Sigmoid colon (tissue), 7 donors: Measurements from ENCODE around the gene DMRT3. TPM values are rescaled to one million over a fixed set of nuclear protein-coding genes. Genes with fewer than 3 reads are reported as not detected.

Experiments used
- DNase-seq: peaks from one replicate; pipeline ENCODE4 v3.0.0-alpha.2; 2019
- H3K27ac ChIP-seq, 4 donors: fragments of 200-600 bp; sonication (generic); one replicate each; pipeline ENCODE4 v1.5.1; 2016 to 2019; ENCODE audit warnings: mild to moderate bottlenecking in 1 of 4
- H3K27me3 ChIP-seq, 3 donors: fragments of 200-600 bp; sonication (generic); one replicate each; pipeline ENCODE4 v1.5.1; 2019; ENCODE audit warnings: mild to moderate bottlenecking in 1 of 3
- H3K36me3 ChIP-seq, 4 donors: fragments of 200-600 bp; sonication (generic); one replicate each; pipeline ENCODE4 v1.5.1; 2016 to 2019
- H3K4me1 ChIP-seq, 4 donors: fragments of 200-600 bp; sonication (generic); one replicate each; pipeline ENCODE4 v1.5.1; 2017 to 2019
- H3K4me3 ChIP-seq, 4 donors: fragments of 200-600 bp; sonication (generic); one replicate each; pipeline ENCODE4 v1.5.1; 2017 to 2019; ENCODE audit warnings: mild to moderate bottlenecking in 2 of 4, moderate library complexity in 1 of 4
- H3K9me3 ChIP-seq, 4 donors: fragments of 200-600 bp in 3 of 4; sonication (generic) in 3 of 4; one replicate each; pipeline versions ENCODE4 v1.5.1 to v1.6.1; 2013 to 2019
- CTCF ChIP-seq, 4 experiments: fragments of 450-650 bp in 3 of 4; fragments of 200-600 bp in 1 of 4; IDR thresholded peaks; one replicate each; pipeline ENCODE4 v1.5.1; 2016 to 2019; ENCODE audit warnings: antibody characterized with exemption in 4 of 4, mild to moderate bottlenecking in 3 of 4, moderate library complexity in 2 of 4
- EP300 ChIP-seq, 4 donors: sonication (generic); formaldehyde crosslinking; IDR thresholded peaks; one replicate each; pipeline ENCODE4 v1.6.1; 2017; ENCODE audit warnings: antibody characterized with exemption in 4 of 4
- POLR2A ChIP-seq, 2 donors: fragments of 450-650 bp; IDR thresholded peaks; one replicate each; pipeline ENCODE4 v1.6.1; 2016; ENCODE audit warnings: antibody characterized with exemption in 2 of 2, mild to moderate bottlenecking in 2 of 2, moderate library complexity in 2 of 2
- POLR2AphosphoS5 ChIP-seq, 4 donors: sonication (generic); formaldehyde crosslinking; IDR thresholded peaks; one replicate each; pipeline ENCODE4 v1.6.1; 2017; ENCODE audit warnings: antibody characterized with exemption in 4 of 4
- WGBS, 2 donors: extraction: QIAGEN DNeasy Blood & Tissue Kit; methylation state at CpG; one replicate each; pipeline ENCODE4 v1.1.7; 2013; 5-methylcytosine and 5-hydroxymethylcytosine counted together
- intact Hi-C: fragments of 100-400 bp; cut with DNase I; formaldehyde crosslinking; loops from one replicate; pipeline ENCODE4 v1.15.1; 2023
- polyA plus RNA-seq, 3 donors: library from polyadenylated mRNA; stranded (reverse); fragments of 200-250 nt; gene quantifications; one replicate each; pipeline ENCODE4 v1.2.3, GENCODE V29; 2013
- total RNA-seq, 4 donors: library from RNA; depleted of rRNA; stranded (reverse); fragments of >200 nt; gene quantifications; one replicate each; pipeline ENCODE4 v1.1.0, GENCODE V29; 2016
- donor health status: healthy with polysubstance abuse.
- donor health status: Bipolar disorder and iron deficiency.
- donor health status: healthy.

Gene DMRT3
- not detected for total RNA-seq
- polyA plus RNA-seq: not detected

GRCh38 chr9:976258-976942 is at the start of gene DMRT3:
Gene DMRT3 (plus strand): TSS chr9:976655. CDS start chr9:977002, 347 bp downstream.
- no peak for DNase-seq
- peak within 1 kb of the TSS in 1 of 4 donors; percentile 13 for H3K4me3 ChIP-seq

GRCh38 chr9:926976-927375 is 49.5 kb upstream of the DMRT3 start:
- DNase-seq: no peak
- H3K36me3 ChIP-seq: no peaks in the 10 kb centered on the region
- TF ChIP-seq CTCF (IDR thresholded peaks at IDR 0.05): no peak
- TF ChIP-seq POLR2A (IDR thresholded peaks at IDR 0.05): no peak
- no peak for TF ChIP-seq POLR2AphosphoS5 (IDR thresholded peaks at IDR 0.05)
- TF ChIP-seq EP300 (IDR thresholded peaks at IDR 0.05): no peak
- intact Hi-C loops: no loop called here
- no peak overlapping the region for H3K4me3 ChIP-seq
- H3K9me3 ChIP-seq: no peaks in the 10 kb centered on the region
- H3K27ac ChIP-seq: no peak overlapping the region
- 81 to 84% methylated on average over 8 of the region's 8 CpGs for WGBS, 2 donors
- H3K4me1 ChIP-seq: no peaks in the 10 kb centered on the region
- peaks cover 0 to 23% (median 0%) of the 10 kb centered on the region in 3 donors for H3K27me3 ChIP-seq

More at GRCh38 chr9:976258-976942, at the start of gene DMRT3:
- Histone ChIP-seq H3K27me3 (peaks cover 62 to 100% (median 95%) of the 10 kb centered on the region in 3 donors), H3K9me3 (no peaks in the 10 kb centered on the region), H3K36me3 (no peaks in the 10 kb centered on the region), H3K4me1 (peaks cover 0 to 37% (median 33%) of the 10 kb centered on the region in 4 donors), H3K27ac (no peak within 1 kb of the TSS)
- WGBS, 2 donors: 2% methylated on average over 70 of the region's 70 CpGs
- TF ChIP-seq POLR2A (IDR thresholded peaks at IDR 0.05) (no peak), POLR2AphosphoS5 (IDR thresholded peaks at IDR 0.05) (no peak), CTCF (IDR thresholded peaks at IDR 0.05) (no peak), EP300 (IDR thresholded peaks at IDR 0.05) (no peak)
- intact Hi-C loops: no loop called here

GRCh38 chr9:928363-929042 is 48.0 kb upstream of the DMRT3 start:
- Histone ChIP-seq H3K27me3 (peaks cover 0 to 23% (median 0%) of the 10 kb centered on the region in 3 donors), H3K9me3 (no peaks in the 10 kb centered on the region), H3K36me3 (no peaks in the 10 kb centered on the region), H3K4me3 (no peak overlapping the region), H3K4me1 (no peaks in the 10 kb centered on the region), H3K27ac (no peak overlapping the region)
- intact Hi-C loops: no loop called here
- WGBS, 2 donors: 62 to 65% methylated on average over 6 of the region's 6 CpGs
- DNase-seq: no peak
- TF ChIP-seq POLR2A (IDR thresholded peaks at IDR 0.05) (no peak), POLR2AphosphoS5 (IDR thresholded peaks at IDR 0.05) (no peak), CTCF (IDR thresholded peaks at IDR 0.05) (no peak), EP300 (IDR thresholded peaks at IDR 0.05) (no peak)

- no peak for DNase-seq
- H3K27me3 ChIP-seq: peaks cover 0 to 25% (median 0%) of the 10 kb centered on the region in 3 donors
- H3K36me3 ChIP-seq: no peaks in the 10 kb centered on the region
- no peaks in the 10 kb centered on the region for H3K9me3 ChIP-seq
- no peak overlapping the region for H3K4me3 ChIP-seq
- 79 to 81% methylated on average over 4 of the region's 4 CpGs for WGBS, 2 donors
- TF ChIP-seq POLR2AphosphoS5 (IDR thresholded peaks at IDR 0.05) (no peak), EP300 (IDR thresholded peaks at IDR 0.05) (no peak), POLR2A (IDR thresholded peaks at IDR 0.05) (no peak), CTCF (IDR thresholded peaks at IDR 0.05) (no peak)
- no peaks in the 10 kb centered on the region for H3K4me1 ChIP-seq
- no peak overlapping the region for H3K27ac ChIP-seq
- intact Hi-C loops: no loop called here
Observed at GRCh38 chr9:929719-930118, 46.7 kb upstream of the DMRT3 start.
